ENCODE data around the gene SULT2B1.
"Not testable (repeated sequence)": the region's sequence is repeated elsewhere in the genome, so short reads cannot be mapped to it uniquely, and the experiment has no call there.

The SULT2B1 gene

DNA sequence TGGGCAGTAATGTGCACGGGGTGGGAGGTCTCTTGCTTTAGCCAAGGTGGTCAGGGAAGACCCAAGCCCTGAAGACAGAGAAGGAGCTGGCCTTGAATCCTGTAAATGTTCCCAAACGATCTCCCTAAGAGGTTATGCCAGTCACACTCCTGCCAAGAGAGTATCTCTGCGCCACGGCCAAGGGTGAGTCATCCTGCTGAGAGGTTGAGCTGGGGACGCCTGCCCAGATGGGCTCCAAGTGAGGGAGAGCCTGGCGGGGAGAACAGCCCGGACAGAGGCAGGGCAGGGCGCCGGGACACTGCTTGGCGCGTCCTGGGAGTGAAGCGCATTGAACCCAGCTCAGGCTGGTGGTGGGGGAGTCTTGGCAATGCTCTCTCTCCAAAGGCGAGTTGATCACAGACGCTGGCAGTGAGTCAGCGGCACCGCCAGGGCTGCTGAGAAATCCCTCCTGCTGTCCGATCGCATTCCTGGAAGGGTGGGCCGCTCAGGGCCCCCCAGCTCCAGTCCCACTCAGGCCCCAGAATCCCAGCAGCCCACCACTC, 16.4 kb downstream of the SULT2B1 start:
- TF ChIP-seq, protein P1, sequence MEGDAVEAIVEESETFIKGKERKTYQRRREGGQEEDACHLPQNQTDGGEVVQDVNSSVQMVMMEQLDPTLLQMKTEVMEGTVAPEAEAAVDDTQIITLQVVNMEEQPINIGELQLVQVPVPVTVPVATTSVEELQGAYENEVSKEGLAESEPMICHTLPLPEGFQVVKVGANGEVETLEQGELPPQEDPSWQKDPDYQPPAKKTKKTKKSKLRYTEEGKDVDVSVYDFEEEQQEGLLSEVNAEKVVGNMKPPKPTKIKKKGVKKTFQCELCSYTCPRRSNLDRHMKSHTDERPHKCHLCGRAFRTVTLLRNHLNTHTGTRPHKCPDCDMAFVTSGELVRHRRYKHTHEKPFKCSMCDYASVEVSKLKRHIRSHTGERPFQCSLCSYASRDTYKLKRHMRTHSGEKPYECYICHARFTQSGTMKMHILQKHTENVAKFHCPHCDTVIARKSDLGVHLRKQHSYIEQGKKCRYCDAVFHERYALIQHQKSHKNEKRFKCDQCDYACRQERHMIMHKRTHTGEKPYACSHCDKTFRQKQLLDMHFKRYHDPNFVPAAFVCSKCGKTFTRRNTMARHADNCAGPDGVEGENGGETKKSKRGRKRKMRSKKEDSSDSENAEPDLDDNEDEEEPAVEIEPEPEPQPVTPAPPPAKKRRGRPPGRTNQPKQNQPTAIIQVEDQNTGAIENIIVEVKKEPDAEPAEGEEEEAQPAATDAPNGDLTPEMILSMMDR (IDR thresholded peaks at IDR 0.05; ENCODE audit: extremely low read depth, missing control alignments) = no peak
- no peak for DNase-seq (ENCODE audit: low spot score)

DNA sequence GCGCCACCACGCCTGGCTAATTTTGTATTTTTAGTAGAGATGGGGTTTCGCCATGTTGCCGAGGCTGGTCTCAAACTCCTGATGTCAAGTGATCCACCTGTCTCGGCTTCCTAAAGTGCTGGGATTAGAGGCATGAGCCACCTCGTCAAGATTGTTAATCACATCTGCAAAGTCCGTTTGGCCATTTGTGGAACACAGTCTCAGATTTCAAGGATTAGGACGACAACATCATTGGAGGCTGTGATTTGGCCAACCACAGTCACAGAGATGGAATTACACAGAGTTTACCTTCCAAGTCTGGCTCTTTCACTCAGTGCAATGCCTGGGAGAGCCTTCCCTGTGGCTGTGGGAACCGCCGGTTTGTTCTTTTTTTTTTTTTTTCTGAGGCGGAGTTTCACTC, 17.8 kb downstream of the SULT2B1 start:
- TF ChIP-seq, protein P1 (IDR thresholded peaks at IDR 0.05; ENCODE audit: extremely low read depth, missing control alignments) = no peak
- DNase-seq (ENCODE audit: low spot score) = no peak

DNA sequence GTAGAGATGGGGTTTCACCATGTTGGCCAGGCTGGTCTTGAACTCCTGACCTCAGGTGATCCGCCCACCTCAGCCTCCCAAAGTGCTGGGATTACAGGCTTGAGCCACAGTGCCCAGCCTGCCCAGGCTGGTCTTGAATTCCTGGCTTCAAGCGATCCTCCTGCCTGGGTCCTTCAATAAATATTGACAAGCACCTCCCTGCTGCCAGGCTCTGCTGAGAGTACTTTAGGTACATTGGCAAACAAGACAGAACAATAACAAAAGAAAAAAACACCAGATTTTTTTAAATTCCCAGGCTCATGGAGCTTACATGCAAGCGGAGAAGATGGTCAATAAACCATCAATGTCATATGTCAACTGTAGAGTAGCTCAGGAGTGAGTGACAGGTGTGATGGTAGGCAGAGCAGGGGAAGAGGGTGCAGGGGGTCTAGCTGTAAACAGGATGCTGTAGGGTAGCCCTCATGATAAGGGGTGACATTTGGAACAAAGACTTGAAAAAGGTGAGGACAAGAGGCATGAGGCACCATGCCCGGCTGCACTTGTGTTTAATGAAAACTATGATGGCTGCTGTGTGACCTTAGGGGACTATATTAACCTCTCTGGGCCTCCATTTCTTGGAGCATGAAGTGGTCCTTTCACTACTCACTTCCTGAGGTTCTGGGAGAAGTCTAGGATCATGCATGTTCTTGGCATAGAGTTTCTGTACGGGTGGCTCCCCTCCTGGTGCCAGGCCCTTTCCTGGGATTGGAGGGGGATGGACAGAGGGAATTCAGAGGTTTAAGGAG, 19.6 kb downstream of the SULT2B1 start:
- TF ChIP-seq, protein P1 (IDR thresholded peaks at IDR 0.05; ENCODE audit: extremely low read depth, missing control alignments) = no peak

DNA sequence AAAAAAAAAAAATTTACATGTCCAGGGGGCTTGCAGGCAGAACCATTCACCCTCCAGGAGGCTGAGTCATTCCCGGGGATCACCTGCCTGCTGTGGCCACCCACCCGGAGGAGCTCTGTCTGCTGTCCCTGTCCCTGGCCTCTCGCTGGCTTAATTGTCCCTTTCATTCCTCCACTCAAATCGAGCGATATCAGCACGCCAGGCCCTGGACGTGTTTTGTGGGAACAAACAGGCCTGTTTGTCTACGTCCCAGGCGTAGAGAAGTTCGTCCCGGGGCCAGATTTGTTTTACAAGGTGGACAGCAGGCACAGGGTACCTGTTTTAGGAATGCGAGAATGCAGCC, 21.2 kb downstream of the SULT2B1 start:
- no peak for DNase-seq (ENCODE audit: low spot score)
- TF ChIP-seq, protein P1 (IDR thresholded peaks at IDR 0.05; ENCODE audit: extremely low read depth, missing control alignments) = no peak

More for the DNA sequence above, 19.6 kb downstream of the SULT2B1 start:
- no peak for DNase-seq (ENCODE audit: low spot score)

DNA sequence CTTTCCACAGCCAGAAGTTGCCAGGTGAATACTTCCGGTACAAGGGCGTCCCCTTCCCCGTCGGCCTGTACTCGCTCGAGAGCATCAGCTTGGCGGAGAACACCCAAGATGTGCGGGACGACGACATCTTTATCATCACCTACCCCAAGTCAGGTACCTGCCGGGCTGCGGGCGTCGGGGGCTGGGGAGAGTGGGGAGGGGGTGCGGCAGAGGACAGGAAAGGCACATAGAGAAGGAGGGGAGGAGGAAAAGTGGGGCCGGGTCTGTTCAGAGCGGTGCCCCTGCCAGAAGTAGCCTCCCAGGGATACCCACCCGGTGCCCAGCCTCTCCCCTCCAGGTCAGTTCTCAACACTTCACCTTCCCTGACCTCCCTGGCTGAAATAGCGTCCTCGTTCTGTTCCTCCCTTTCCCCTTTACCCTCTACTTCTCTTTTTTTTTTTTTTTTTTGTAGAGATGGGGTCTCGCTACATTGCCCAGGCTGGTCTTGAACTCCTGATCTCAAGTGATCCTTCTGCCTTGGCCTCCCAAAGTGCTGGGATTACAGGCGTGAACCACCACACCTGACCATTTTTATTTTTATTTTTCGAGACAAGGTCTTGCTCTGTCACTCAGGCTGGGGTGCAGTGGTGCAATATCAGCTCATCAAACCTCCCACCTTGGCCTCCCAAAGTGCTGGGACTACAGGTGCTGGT, 24.1 kb downstream of the SULT2B1 start:
- DNase-seq (ENCODE audit: low spot score) = no peak
- TF ChIP-seq, protein P1 (IDR thresholded peaks at IDR 0.05; ENCODE audit: extremely low read depth, missing control alignments) = no peak

DNA sequence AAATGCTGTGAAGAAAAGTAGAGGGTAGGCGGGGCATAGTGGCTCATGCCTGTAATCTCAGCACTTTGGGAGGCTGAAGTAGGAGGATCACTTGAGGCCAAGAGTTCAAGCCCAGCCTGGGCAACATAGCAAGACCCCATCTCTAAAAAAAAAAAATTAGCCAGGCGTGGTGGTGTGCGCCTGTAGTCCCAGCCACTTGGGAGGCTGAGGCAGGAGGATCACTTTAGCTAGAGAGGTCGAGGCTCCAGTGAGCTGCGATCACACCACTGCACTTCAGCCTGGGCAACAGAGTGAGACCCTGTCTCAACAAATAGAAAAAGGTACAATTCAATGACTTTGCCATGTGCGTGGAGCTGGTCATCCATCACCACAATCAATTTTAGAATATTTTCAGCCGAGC, 25.9 kb downstream of the SULT2B1 start:
- not testable (repeated sequence) for DNase-seq (ENCODE audit: low spot score)

DNA sequence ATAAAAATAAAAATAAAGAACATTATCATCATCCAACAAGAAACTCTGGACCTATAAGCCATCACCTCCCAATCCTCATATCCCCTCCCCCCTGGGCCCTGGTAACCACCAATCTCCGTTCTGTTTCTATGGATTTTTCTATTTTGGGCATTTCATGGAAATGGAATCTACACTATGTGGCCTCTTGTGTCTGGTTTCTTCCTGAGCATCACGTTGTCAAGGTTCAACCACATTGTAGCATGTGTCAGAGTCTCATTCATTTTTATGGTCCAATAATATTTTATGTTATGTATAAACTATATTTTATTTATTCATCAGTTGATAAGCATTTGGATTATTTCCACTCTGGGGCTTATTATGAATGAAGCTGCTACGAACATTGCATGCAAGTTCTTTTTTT, 26.9 kb downstream of the SULT2B1 start:
- TF ChIP-seq, protein P1 (IDR thresholded peaks at IDR 0.05; ENCODE audit: extremely low read depth, missing control alignments) = no peak
- no peak for DNase-seq (ENCODE audit: low spot score)

Measured in GM20000 (cell line).